KOPT-K1 (cell line): Measurements from ENCODE around the gene RRAGD.

Experiments
- H3K27ac ChIP-seq: fragments of 200-600 bp; sonication (generic); 2 replicates; pipeline ENCODE4 v1.5.1; 2016; ENCODE audit warnings: antibody characterized with exemption, mild to moderate bottlenecking, low read depth, low read length; ENCODE audit not compliant: poor library complexity, severe bottlenecking
- H3K36me3 ChIP-seq: fragments of 200-600 bp; sonication (generic); 2 replicates; pipeline ENCODE4 v1.5.1; 2017; ENCODE audit warnings: antibody characterized with exemption, mild to moderate bottlenecking, low read length, moderate library complexity; ENCODE audit not compliant: insufficient read depth
- H3K9me3 ChIP-seq: fragments of 200-600 bp; sonication (generic); 2 replicates; pipeline ENCODE4 v1.5.1; 2017; ENCODE audit warnings: antibody characterized with exemption, low read length, mild to moderate bottlenecking; ENCODE audit not compliant: insufficient read depth, poor library complexity, severe bottlenecking

The RRAGD gene, protein sequence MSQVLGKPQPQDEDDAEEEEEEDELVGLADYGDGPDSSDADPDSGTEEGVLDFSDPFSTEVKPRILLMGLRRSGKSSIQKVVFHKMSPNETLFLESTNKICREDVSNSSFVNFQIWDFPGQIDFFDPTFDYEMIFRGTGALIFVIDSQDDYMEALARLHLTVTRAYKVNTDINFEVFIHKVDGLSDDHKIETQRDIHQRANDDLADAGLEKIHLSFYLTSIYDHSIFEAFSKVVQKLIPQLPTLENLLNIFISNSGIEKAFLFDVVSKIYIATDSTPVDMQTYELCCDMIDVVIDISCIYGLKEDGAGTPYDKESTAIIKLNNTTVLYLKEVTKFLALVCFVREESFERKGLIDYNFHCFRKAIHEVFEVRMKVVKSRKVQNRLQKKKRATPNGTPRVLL

GRCh38 chr6:89412071-89413005 lies at the start of gene RRAGD:
TSS of gene RRAGD (minus strand) at chr6:89412273. CDS start at chr6:89411993, 280 bp downstream.
- Histone ChIP-seq H3K9me3 (no peaks in the 10 kb centered on the region), H3K27ac (peak within 1 kb of the TSS; percentile 72)

GRCh38 chr6:89460713-89461112 lies 48.6 kb upstream of the RRAGD start:
- Histone ChIP-seq H3K9me3 (peaks cover 6% of the 10 kb centered on the region), H3K27ac (no peak overlapping the region), H3K36me3 (no peaks in the 10 kb centered on the region)

More at GRCh38 chr6:89412071-89413005, at the start of gene RRAGD:
- no peaks in the 10 kb centered on the region for H3K36me3 ChIP-seq

- Histone ChIP-seq H3K36me3 (no peaks in the 10 kb centered on the region), H3K27ac (no peak overlapping the region), H3K9me3 (peaks cover 14% of the 10 kb centered on the region)
Measured at GRCh38 chr6:89459501-89459900, 47.4 kb upstream of the RRAGD start.

DNA sequence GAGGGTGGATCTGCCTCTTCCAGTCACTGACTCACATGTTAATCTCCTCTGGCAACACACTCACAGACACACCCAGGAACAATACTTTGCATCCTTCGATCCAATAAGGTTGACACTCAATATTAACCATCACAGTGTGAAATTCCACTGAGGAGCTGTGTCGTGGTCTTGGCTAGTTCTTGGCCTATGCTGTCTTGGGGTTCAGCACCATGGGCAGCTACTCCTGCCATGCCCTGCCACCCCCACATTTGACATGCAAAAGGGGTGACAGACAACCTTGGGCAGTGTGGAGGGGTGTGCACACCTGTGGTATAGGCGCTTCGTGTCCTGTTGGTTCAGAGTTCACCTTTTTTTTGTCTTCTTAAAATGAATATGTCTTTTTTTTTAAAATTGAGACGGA lies 46.6 kb upstream of the RRAGD start:
- Histone ChIP-seq H3K36me3 (no peaks in the 10 kb centered on the region), H3K9me3 (peaks cover 14% of the 10 kb centered on the region), H3K27ac (no peak overlapping the region)

DNA sequence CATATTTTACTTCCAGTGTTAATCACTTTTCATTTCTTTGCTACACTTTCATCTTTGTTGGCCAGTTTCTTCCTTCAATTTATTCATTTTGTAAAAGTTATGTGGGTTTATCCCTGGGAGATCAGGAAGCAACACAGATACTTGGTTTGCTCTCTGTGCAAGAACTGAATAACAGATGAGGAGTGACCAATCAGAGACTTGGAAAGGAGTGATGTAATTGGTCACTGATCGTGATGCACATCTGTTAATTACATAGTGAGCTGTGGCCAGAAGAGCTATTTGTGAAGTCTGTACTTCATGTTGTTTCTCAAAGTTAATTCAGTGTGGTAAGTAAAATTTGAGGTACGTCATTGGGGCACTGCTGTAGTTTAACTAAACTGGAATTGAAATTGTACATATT lies 42.2 kb upstream of the RRAGD start:
- H3K9me3 ChIP-seq, result peaks cover 14% of the 10 kb centered on the region
- no peaks in the 10 kb centered on the region for H3K36me3 ChIP-seq
- H3K27ac ChIP-seq, result no peak overlapping the region

GRCh38 chr6:89452281-89452680 lies 40.2 kb upstream of the RRAGD start:
- no peak overlapping the region for H3K27ac ChIP-seq
- H3K9me3 ChIP-seq, result peaks cover 14% of the 10 kb centered on the region
- no peaks in the 10 kb centered on the region for H3K36me3 ChIP-seq

- H3K36me3 ChIP-seq, result no peaks in the 10 kb centered on the region
- H3K27ac ChIP-seq, result no peak overlapping the region
- no peaks in the 10 kb centered on the region for H3K9me3 ChIP-seq
Measured at GRCh38 chr6:89449193-89449592, 37.1 kb upstream of the RRAGD start.

GRCh38 chr6:89443658-89444057 lies 31.6 kb upstream of the RRAGD start:
- Histone ChIP-seq H3K36me3 (no peaks in the 10 kb centered on the region), H3K27ac (no peak overlapping the region), H3K9me3 (no peaks in the 10 kb centered on the region)

- H3K36me3 ChIP-seq, result no peaks in the 10 kb centered on the region
- H3K27ac ChIP-seq, result no peak overlapping the region
- no peaks in the 10 kb centered on the region for H3K9me3 ChIP-seq
Measured at GRCh38 chr6:89440200-89440599, 28.1 kb upstream of the RRAGD start.

DNA sequence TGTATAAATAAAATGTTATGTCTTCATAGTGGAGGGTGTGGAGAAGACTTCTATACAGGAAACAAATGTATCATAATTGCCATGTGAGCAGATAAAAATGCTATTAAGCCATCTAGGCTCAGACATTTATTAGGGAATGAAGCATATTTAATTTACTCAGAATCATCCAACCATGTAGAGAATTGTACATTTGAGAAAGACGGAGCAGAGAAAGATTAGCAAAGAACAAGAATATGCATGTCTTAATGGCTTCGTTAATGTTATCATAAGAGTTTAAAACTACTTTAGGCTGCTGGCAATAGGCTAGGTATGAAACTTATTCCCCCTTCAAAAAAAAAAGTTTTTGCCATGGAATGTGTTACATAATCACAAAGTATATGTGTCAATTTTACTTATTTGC lies 26.9 kb upstream of the RRAGD start:
- H3K27ac ChIP-seq, result no peak overlapping the region
- H3K36me3 ChIP-seq, result no peaks in the 10 kb centered on the region
- H3K9me3 ChIP-seq, result no peaks in the 10 kb centered on the region

- H3K9me3 ChIP-seq, result no peaks in the 10 kb centered on the region
- H3K27ac ChIP-seq, result no peak overlapping the region
- no peaks in the 10 kb centered on the region for H3K36me3 ChIP-seq
Measured at GRCh38 chr6:89438248-89438647, 26.2 kb upstream of the RRAGD start.

- H3K36me3 ChIP-seq, result no peaks in the 10 kb centered on the region
- H3K9me3 ChIP-seq, result no peaks in the 10 kb centered on the region
- no peak overlapping the region for H3K27ac ChIP-seq
Measured at GRCh38 chr6:89436226-89436625, 24.2 kb upstream of the RRAGD start.

- H3K27ac ChIP-seq, result no peak overlapping the region
- no peaks in the 10 kb centered on the region for H3K9me3 ChIP-seq
- no peaks in the 10 kb centered on the region for H3K36me3 ChIP-seq
Measured at GRCh38 chr6:89434954-89435353, 22.9 kb upstream of the RRAGD start.

GRCh38 chr6:89434150-89434499 lies 22.1 kb upstream of the RRAGD start:
- H3K9me3 ChIP-seq, result no peaks in the 10 kb centered on the region
- no peaks in the 10 kb centered on the region for H3K36me3 ChIP-seq
- no peak overlapping the region for H3K27ac ChIP-seq

GRCh38 chr6:89433252-89434149 lies 21.4 kb upstream of the RRAGD start:
- H3K9me3 ChIP-seq, result no peaks in the 10 kb centered on the region
- no peak overlapping the region for H3K27ac ChIP-seq
- no peaks in the 10 kb centered on the region for H3K36me3 ChIP-seq
